ENCODE results near the gene ZIC1. TPM values are rescaled to one million over a fixed set of nuclear protein-coding genes. Genes with fewer than 3 reads are reported as not detected.

ZIC1 gene
- total and polyA plus RNA-seq, 2 of the 13 experiments (the other 11 are each of a cell fraction or from before 2014, with no cell fraction given), result not detected

DNA sequence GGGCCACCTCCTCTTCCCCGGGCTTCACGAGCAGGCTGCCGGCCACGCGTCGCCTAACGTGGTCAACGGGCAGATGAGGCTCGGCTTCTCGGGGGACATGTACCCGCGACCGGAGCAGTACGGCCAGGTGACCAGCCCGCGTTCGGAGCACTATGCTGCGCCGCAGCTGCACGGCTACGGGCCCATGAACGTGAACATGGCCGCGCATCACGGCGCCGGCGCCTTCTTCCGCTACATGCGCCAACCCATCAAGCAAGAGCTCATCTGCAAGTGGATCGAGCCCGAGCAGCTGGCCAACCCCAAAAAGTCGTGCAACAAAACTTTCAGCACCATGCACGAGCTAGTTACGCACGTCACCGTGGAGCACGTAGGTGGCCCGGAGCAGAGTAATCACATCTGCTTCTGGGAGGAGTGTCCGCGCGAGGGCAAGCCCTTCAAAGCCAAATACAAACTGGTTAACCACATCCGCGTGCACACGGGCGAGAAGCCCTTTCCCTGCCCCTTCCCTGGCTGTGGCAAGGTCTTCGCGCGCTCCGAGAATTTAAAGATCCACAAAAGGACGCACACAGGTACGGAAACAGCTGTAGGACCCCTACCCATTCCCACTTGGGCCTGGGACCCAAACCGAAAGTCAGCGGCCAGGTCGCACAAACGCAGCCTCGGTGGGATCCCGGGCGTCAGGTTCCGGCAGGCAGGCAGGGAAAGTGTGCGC is 1.5 kb downstream of the ZIC1 start:
- no peak overlapping the region for H3K27ac ChIP-seq (ENCODE audit: extremely low read length, insufficient read depth, low read length)
- no peak for ATAC-seq

GRCh38 chr3:147411238-147411814 is 2.2 kb downstream of the ZIC1 start:
- H3K9me3 ChIP-seq (ENCODE audit: low read length), result no peaks in the 10 kb centered on the region
- H3K4me3 ChIP-seq (replicated peaks in 1 of 3; ENCODE audit: insufficient read depth in 1 of 3, low read depth in 2 of 3, low read length in 3 of 3), result no peak overlapping the region
- no peak overlapping the region for H2AFZ ChIP-seq (ENCODE audit: low read length)
- no peaks in the 10 kb centered on the region for H3K79me2 ChIP-seq (ENCODE audit: insufficient read depth, low read length)
- H3K27me3 ChIP-seq (ENCODE audit: control insufficient read depth in 1 of 2, insufficient read depth in 2 of 2, low read length in 2 of 2), result peaks cover 0 to 20% of the 10 kb centered on the region in 2 experiments; a peak in 4 of 5 replicates
- H3K4me2 ChIP-seq (ENCODE audit: low read depth, low read length), result no peak overlapping the region
- BruUV-seq (replicated peaks), result no TSS peak
- no peaks in the 10 kb centered on the region for H3K36me3 ChIP-seq (replicated peaks in 1 of 2; ENCODE audit: control insufficient read depth in 1 of 2, insufficient read depth in 2 of 2, low read length in 2 of 2)
- WGBS (ENCODE audit: low lambda C conversion rate), result 65% methylated on average over 14 of the region's 14 CpGs
- no peak for ATAC-seq
- in situ Hi-C loops (cut with HindIII; ENCODE audit: extremely low pct_ligation_motif_present, low pct_unique_long_range_greater_than_20kb), result no loop called here
- H4K20me1 ChIP-seq (ENCODE audit: insufficient read depth, low read length), result no peaks in the 10 kb centered on the region
- FAIRE-seq, result no peak
- no peak overlapping the region for H3K9ac ChIP-seq (ENCODE audit: insufficient read depth, low read depth, low read length)
- intact Hi-C loops (cut with micrococcal nuclease; ENCODE audit: unreplicated experiment), result no loop called here
- DNase-seq (ENCODE audit: low spot score), result no peak
- CTCF ChIA-PET (ENCODE audit: low intra/inter-chr PET ratio, low total read pairs), result no interaction called here
- H3K4me1 ChIP-seq (ENCODE audit: insufficient read depth, low read length), result no peaks in the 10 kb centered on the region
- POLR2A ChIA-PET, result no interaction called here
- no peak overlapping the region for H3K27ac ChIP-seq (ENCODE audit: extremely low read length, insufficient read depth, low read length)
- no peak for TF ChIP-seq ZNF772 (CRISPR knock-in tag; IDR thresholded peaks at IDR 0.05)
- TF ChIP-seq ZNF556 (CRISPR knock-in tag; IDR thresholded peaks at IDR 0.05; ENCODE audit: borderline replicate concordance), result no peak
- no peak for TF ChIP-seq IKZF1 (IDR thresholded peaks at IDR 0.05)
- no peak for TF ChIP-seq ZNF484 (CRISPR knock-in tag; IDR thresholded peaks at IDR 0.05; ENCODE audit: borderline replicate concordance, low read depth)
- TF ChIP-seq, protein P1, sequence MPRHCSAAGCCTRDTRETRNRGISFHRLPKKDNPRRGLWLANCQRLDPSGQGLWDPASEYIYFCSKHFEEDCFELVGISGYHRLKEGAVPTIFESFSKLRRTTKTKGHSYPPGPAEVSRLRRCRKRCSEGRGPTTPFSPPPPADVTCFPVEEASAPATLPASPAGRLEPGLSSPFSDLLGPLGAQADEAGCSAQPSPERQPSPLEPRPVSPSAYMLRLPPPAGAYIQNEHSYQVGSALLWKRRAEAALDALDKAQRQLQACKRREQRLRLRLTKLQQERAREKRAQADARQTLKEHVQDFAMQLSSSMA (CRISPR knock-in tag; IDR thresholded peaks at IDR 0.05), result no peak
- no peak for TF ChIP-seq ZNF558 (CRISPR knock-in tag; IDR thresholded peaks at IDR 0.05; ENCODE audit: borderline replicate concordance)
- no peak for TF ChIP-seq PRPF4 (IDR thresholded peaks at IDR 0.05; ENCODE audit: low read depth, low read length, poor library complexity, severe bottlenecking)
- no peak for TF ChIP-seq JDP2 (CRISPR knock-in tag; IDR thresholded peaks at IDR 0.05; ENCODE audit: borderline replicate concordance)
- TF ChIP-seq ARNT (IDR thresholded peaks at IDR 0.05), result no peak
- no peak for TF ChIP-seq ADNP (CRISPR knock-in tag; IDR thresholded peaks at IDR 0.05)
- no peak for TF ChIP-seq MZF1 (CRISPR knock-in tag; IDR thresholded peaks at IDR 0.05; ENCODE audit: borderline replicate concordance)
- no peak for TF ChIP-seq ZNF354B (CRISPR knock-in tag; IDR thresholded peaks at IDR 0.05)
- TF ChIP-seq, protein P2, sequence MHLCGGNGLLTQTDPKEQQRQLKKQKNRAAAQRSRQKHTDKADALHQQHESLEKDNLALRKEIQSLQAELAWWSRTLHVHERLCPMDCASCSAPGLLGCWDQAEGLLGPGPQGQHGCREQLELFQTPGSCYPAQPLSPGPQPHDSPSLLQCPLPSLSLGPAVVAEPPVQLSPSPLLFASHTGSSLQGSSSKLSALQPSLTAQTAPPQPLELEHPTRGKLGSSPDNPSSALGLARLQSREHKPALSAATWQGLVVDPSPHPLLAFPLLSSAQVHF (CRISPR knock-in tag; IDR thresholded peaks at IDR 0.05), result no peak

More for the DNA sequence above, 1.5 kb downstream of the ZIC1 start:
- no TSS peak for BruUV-seq (replicated peaks)
- Histone ChIP-seq H3K9me3 (ENCODE audit: low read length) (no peaks in the 10 kb centered on the region), H3K4me3 (replicated peaks in 1 of 3; ENCODE audit: insufficient read depth in 1 of 3, low read depth in 2 of 3, low read length in 3 of 3) (no peak overlapping the region), H3K4me2 (ENCODE audit: low read depth, low read length) (no peak overlapping the region), H3K36me3 (replicated peaks in 1 of 2; ENCODE audit: control insufficient read depth in 1 of 2, insufficient read depth in 2 of 2, low read length in 2 of 2) (no peaks in the 10 kb centered on the region), H4K20me1 (ENCODE audit: insufficient read depth, low read length) (no peaks in the 10 kb centered on the region), H3K27me3 (ENCODE audit: control insufficient read depth in 1 of 2, insufficient read depth in 2 of 2, low read length in 2 of 2) (peaks cover 0 to 27% of the 10 kb centered on the region in 2 experiments; a peak in 4 of 5 replicates), H3K9ac (ENCODE audit: insufficient read depth, low read depth, low read length) (no peak overlapping the region), H2AFZ (ENCODE audit: low read length) (no peak overlapping the region), H3K4me1 (ENCODE audit: insufficient read depth, low read length) (no peaks in the 10 kb centered on the region), H3K79me2 (ENCODE audit: insufficient read depth, low read length) (no peaks in the 10 kb centered on the region)
- ChIA-PET POLR2A (no interaction called here), CTCF (ENCODE audit: low intra/inter-chr PET ratio, low total read pairs) (no interaction called here)
- 76% methylated on average over 40 of the region's 61 CpGs for WGBS (ENCODE audit: low lambda C conversion rate)
- DNase-seq (ENCODE audit: low spot score), result no peak
- no peak for TF ChIP-seq ZNF260 (CRISPR knock-in tag; IDR thresholded peaks at IDR 0.05; ENCODE audit: borderline replicate concordance, low read depth)
- no peak for TF ChIP-seq ZNF251 (CRISPR knock-in tag; IDR thresholded peaks at IDR 0.05)
- in situ Hi-C loops (cut with HindIII; ENCODE audit: extremely low pct_ligation_motif_present, low pct_unique_long_range_greater_than_20kb) (no loop called here), intact Hi-C loops (cut with micrococcal nuclease; ENCODE audit: unreplicated experiment) (no loop called here)
- FAIRE-seq, result no peak
